Fibroblast of skin of scalp (primary cell): ENCODE measurements around the gene CFAP45.

ENCODE experiments used
- DNase-seq: peaks from one replicate; pipeline ENCODE4 v3.0.0-alpha.2; 2013

The CFAP45 gene

GRCh38 chr1:159849626-159850366 lies 50.2 kb downstream of the CFAP45 start:
- peak; percentile 42 for DNase-seq

GRCh38 chr1:159848326-159848725 lies 51.6 kb downstream of the CFAP45 start:
- DNase-seq, result no peak

- DNase-seq, result no peak
These were observed 52.7 kb downstream of the CFAP45 start for GRCh38 chr1:159847231-159847630.

- DNase-seq, result no peak
These were observed 54.0 kb downstream of the CFAP45 start for GRCh38 chr1:159845751-159846629.

GRCh38 chr1:159843459-159843858 lies 56.5 kb downstream of the CFAP45 start:
- DNase-seq, result no peak

GRCh38 chr1:159841749-159842148 lies 58.2 kb downstream of the CFAP45 start:
- DNase-seq, result no peak

- no peak for DNase-seq
These were observed 60.7 kb downstream of the CFAP45 start for GRCh38 chr1:159839116-159839849.

GRCh38 chr1:159838715-159839114 lies 61.2 kb downstream of the CFAP45 start:
- DNase-seq, result no peak

- no peak for DNase-seq
These were observed 64.0 kb downstream of the CFAP45 start for GRCh38 chr1:159835862-159836525.

- peak; percentile 66 for DNase-seq
These were observed 64.6 kb downstream of the CFAP45 start for GRCh38 chr1:159835356-159835755.

- DNase-seq, result peak; percentile 40
These were observed 67.7 kb downstream of the CFAP45 start for GRCh38 chr1:159832309-159832708.

GRCh38 chr1:159831412-159832141 lies 68.4 kb downstream of the CFAP45 start:
- no peak for DNase-seq

- no peak for DNase-seq
These were observed 69.2 kb downstream of the CFAP45 start for GRCh38 chr1:159830722-159831121.

- peak; percentile 80 for DNase-seq
These were observed 70.0 kb downstream of the CFAP45 start for GRCh38 chr1:159829822-159830465.

- no peak for DNase-seq
These were observed 70.7 kb downstream of the CFAP45 start for GRCh38 chr1:159829273-159829634.

- DNase-seq, result no peak
These were observed 71.2 kb downstream of the CFAP45 start for GRCh38 chr1:159828581-159829272.

GRCh38 chr1:159828176-159828575 lies 71.8 kb downstream of the CFAP45 start:
- no peak for DNase-seq

GRCh38 chr1:159827549-159827948 lies 72.4 kb downstream of the CFAP45 start:
- no peak for DNase-seq

- DNase-seq, result no peak
These were observed 72.9 kb downstream of the CFAP45 start for GRCh38 chr1:159827102-159827490.

- DNase-seq, result peak; percentile 27
These were observed 73.4 kb downstream of the CFAP45 start, which contains the start of gene SLAMF8 for GRCh38 chr1:159826441-159827101. Gene SLAMF8, plus strand, starts transcription at chr1:159826873. Its CDS starts 26 bp downstream, at chr1:159826899.
